Mucosa of rectum (tissue), 2 donors: ENCODE measurements around the gene SNRPB2.

Experiments
- H3K27ac ChIP-seq, 2 donors: one replicate each; pipeline ENCODE4 v1.7.0; 2013; ENCODE audit warnings: inconsistent platforms in 2 of 2, low read depth in 2 of 2, low read length in 2 of 2
- H3K27me3 ChIP-seq, 2 donors: one replicate each; pipeline ENCODE4 v1.7.0; 2013; ENCODE audit warnings: low read length in 2 of 2; ENCODE audit not compliant: control insufficient read depth in 2 of 2, insufficient read depth in 2 of 2
- H3K36me3 ChIP-seq, 2 donors: one replicate each; pipeline ENCODE4 v1.7.0; 2013; ENCODE audit warnings: low read length in 2 of 2; ENCODE audit not compliant: control insufficient read depth in 2 of 2, insufficient read depth in 2 of 2
- H3K4me1 ChIP-seq, 2 donors: one replicate each; pipeline ENCODE4 v1.7.0; 2013; ENCODE audit warnings: low read length in 2 of 2, mild to moderate bottlenecking in 1 of 2; ENCODE audit not compliant: control insufficient read depth in 2 of 2, insufficient read depth in 2 of 2
- H3K4me3 ChIP-seq, 2 donors: one replicate each; pipeline ENCODE4 v1.7.0; 2013; ENCODE audit warnings: low read length in 2 of 2
- H3K9ac ChIP-seq, 2 donors: one replicate each; pipeline ENCODE4 v1.7.0; 2013; ENCODE audit warnings: low read length in 2 of 2, low read depth in 1 of 2, mild to moderate bottlenecking in 1 of 2
- H3K9me3 ChIP-seq, 2 donors: one replicate each; pipeline ENCODE4 v1.7.0; 2013; ENCODE audit warnings: low read length in 2 of 2; ENCODE audit not compliant: control insufficient read depth in 2 of 2
- donor health status: healthy.
- donor health status: Normal muscosa, but diverticular disease.

Gene SNRPB2

GRCh38 chr20:16752082-16752481, 22.3 kb downstream of the SNRPB2 start:
- Histone ChIP-seq H3K27me3 (no peaks in the 10 kb centered on the region), H3K4me1 (no peaks in the 10 kb centered on the region)

DNA sequence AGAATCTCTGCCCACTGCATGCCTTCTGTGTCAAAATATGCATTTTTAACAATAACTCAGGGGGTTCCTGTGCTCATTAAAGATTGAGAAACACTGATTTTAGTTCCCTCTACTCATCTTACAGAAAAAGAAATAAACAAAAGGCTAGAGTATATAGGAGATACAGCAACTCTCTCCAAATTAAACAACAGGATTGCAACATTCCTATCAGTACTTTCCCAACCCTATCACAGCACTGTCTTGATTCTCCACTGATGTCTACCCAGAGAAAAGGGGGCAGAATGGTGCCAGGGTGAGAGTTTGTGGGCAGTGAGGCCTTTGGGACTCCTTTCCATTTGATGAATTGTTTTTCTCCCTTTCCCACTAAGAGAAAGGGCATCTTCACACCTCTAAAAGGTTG, 23.1 kb downstream of the SNRPB2 start:
- no peak overlapping the region for H3K27ac ChIP-seq
- H3K36me3 ChIP-seq, result no peaks in the 10 kb centered on the region
- no peaks in the 10 kb centered on the region for H3K4me1 ChIP-seq
- H3K4me3 ChIP-seq, result no peak overlapping the region
- H3K9ac ChIP-seq, result no peak overlapping the region
- H3K27me3 ChIP-seq, result no peaks in the 10 kb centered on the region
- no peaks in the 10 kb centered on the region for H3K9me3 ChIP-seq

More at GRCh38 chr20:16752082-16752481, 22.3 kb downstream of the SNRPB2 start:
- H3K9me3 ChIP-seq, result no peaks in the 10 kb centered on the region
- H3K9ac ChIP-seq, result no peak overlapping the region
- H3K4me3 ChIP-seq, result no peak overlapping the region
- no peaks in the 10 kb centered on the region for H3K36me3 ChIP-seq
- no peak overlapping the region for H3K27ac ChIP-seq

DNA sequence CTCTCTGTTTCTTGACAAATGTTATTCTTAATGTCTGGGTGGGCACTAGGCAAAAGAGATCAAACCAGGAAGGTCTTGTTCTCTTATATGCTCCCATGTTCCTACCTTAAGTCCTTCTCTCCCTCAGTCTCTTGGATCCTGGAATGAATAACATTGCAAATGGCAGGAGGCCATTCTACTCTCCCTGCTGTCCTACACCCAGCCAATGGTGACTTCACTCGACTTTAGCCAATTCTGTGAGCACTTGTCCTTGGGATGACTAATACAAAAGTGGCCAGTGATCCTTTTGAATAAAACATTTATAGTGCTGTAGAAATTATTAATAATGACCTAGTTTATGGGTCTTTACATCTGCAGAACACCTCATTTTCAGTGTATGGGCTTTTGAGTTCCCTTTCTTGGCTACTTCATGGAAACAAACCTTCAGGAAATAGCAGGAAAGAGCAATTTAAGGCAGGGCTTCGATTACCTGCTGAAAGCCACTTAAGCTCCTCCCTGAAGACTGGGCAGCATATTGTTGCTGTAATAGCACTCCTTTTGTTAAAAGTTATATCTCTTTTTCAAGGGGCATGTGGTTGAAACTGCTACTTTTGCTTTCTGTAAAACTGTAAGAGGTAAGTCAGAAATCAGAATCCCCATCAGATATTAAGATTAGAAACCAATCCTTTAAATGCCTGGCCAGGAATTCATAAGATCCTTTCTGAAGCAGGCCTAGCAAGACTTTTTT, 28.8 kb downstream of the SNRPB2 start:
- Histone ChIP-seq H3K36me3 (no peaks in the 10 kb centered on the region), H3K27ac (no peak overlapping the region), H3K4me1 (no peaks in the 10 kb centered on the region), H3K9ac (no peak overlapping the region), H3K4me3 (no peak overlapping the region), H3K27me3 (peaks cover 0 to 1% of the 10 kb centered on the region in 2 donors), H3K9me3 (no peaks in the 10 kb centered on the region)

DNA sequence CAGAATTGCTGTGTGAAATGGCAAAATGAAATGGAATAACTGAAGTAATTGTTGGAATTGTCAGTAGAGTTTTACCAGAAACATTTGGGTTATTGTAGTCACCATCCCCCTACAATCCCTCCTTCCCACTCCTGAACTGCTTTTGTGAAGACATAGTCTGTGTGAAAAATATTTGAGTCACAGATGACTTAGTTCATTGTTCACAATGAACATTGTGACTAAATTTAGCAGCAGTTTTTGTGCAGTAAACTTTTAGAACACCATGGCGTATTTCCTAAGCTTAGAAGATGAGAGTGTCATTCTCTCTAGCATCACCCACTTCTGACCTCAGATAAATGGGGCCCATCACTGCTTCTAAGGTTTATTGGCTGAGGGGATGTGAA, 29.3 kb downstream of the SNRPB2 start:
- no peak overlapping the region for H3K9ac ChIP-seq
- H3K27me3 ChIP-seq, result peaks cover 0 to 4% of the 10 kb centered on the region in 2 donors
- H3K27ac ChIP-seq, result no peak overlapping the region
- no peaks in the 10 kb centered on the region for H3K36me3 ChIP-seq
- H3K4me3 ChIP-seq, result no peak overlapping the region
- no peaks in the 10 kb centered on the region for H3K4me1 ChIP-seq
- H3K9me3 ChIP-seq, result no peaks in the 10 kb centered on the region

GRCh38 chr20:16760431-16761304, 30.8 kb downstream of the SNRPB2 start:
- Histone ChIP-seq H3K9me3 (no peaks in the 10 kb centered on the region), H3K27me3 (peaks cover 0 to 6% of the 10 kb centered on the region in 2 donors), H3K4me3 (no peak overlapping the region), H3K4me1 (no peaks in the 10 kb centered on the region), H3K9ac (no peak overlapping the region), H3K36me3 (no peaks in the 10 kb centered on the region), H3K27ac (no peak overlapping the region)

- Histone ChIP-seq H3K27ac (no peak overlapping the region), H3K4me1 (no peaks in the 10 kb centered on the region), H3K9me3 (no peaks in the 10 kb centered on the region), H3K9ac (no peak overlapping the region), H3K36me3 (no peaks in the 10 kb centered on the region), H3K4me3 (no peak overlapping the region), H3K27me3 (peaks cover 0 to 7% of the 10 kb centered on the region in 2 donors)
These were observed 31.5 kb downstream of the SNRPB2 start for GRCh38 chr20:16761305-16761829.

- no peak overlapping the region for H3K4me3 ChIP-seq
- no peaks in the 10 kb centered on the region for H3K36me3 ChIP-seq
- H3K9me3 ChIP-seq, result no peaks in the 10 kb centered on the region
- H3K4me1 ChIP-seq, result no peaks in the 10 kb centered on the region
- no peak overlapping the region for H3K9ac ChIP-seq
- H3K27ac ChIP-seq, result no peak overlapping the region
- peaks cover 2 to 7% of the 10 kb centered on the region in 2 donors for H3K27me3 ChIP-seq
These were observed 34.7 kb downstream of the SNRPB2 start for GRCh38 chr20:16764560-16764959.

GRCh38 chr20:16771213-16771612, 41.4 kb downstream of the SNRPB2 start:
- Histone ChIP-seq H3K27ac (no peak overlapping the region), H3K4me1 (no peaks in the 10 kb centered on the region), H3K27me3 (peaks cover 0 to 2% of the 10 kb centered on the region in 2 donors), H3K9ac (no peak overlapping the region), H3K4me3 (no peak overlapping the region), H3K9me3 (no peaks in the 10 kb centered on the region), H3K36me3 (no peaks in the 10 kb centered on the region)

DNA sequence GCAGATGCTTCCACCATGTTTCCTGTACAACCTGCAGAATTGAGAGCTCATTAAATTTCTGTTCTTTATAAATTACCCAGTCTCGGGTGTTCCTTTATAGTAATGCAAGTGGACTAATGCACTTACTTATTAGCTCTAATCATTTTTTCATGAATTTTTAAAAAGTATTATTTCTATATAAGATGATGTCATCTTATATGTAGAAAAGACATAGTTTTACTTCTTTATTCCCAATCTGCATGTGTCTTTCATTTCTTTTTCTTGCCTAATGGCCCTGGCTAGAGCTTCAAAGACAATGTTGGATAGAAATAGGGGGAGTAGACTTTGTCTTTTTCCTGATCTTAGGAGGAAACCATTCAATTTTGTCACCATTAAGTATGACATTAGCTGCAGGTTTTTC, 46.1 kb downstream of the SNRPB2 start:
- Histone ChIP-seq H3K4me1 (no peaks in the 10 kb centered on the region), H3K27me3 (no peaks in the 10 kb centered on the region), H3K27ac (no peak overlapping the region), H3K4me3 (no peak overlapping the region), H3K9me3 (no peaks in the 10 kb centered on the region), H3K9ac (no peak overlapping the region), H3K36me3 (no peaks in the 10 kb centered on the region)

DNA sequence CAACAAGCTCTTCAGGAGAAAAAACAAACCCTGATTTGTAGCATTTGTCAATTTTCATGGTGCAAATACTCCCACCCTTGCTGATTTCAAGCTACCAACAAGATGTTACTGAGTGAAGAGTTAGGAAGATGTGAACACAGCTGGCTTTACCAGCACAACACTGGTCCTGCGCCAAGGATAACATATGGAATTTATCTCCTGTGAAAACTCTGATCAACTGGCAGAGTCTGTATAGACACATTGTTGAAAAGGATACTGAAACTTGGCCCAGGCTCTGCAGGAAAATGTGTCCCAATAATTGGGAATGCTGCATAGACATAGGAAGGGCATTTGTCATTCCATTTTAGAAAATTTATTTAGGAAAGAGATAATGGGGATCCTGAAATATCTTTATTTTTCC, 47.3 kb downstream of the SNRPB2 start:
- H3K36me3 ChIP-seq, result no peaks in the 10 kb centered on the region
- no peak overlapping the region for H3K4me3 ChIP-seq
- H3K9me3 ChIP-seq, result no peaks in the 10 kb centered on the region
- H3K4me1 ChIP-seq, result no peaks in the 10 kb centered on the region
- no peaks in the 10 kb centered on the region for H3K27me3 ChIP-seq
- no peak overlapping the region for H3K9ac ChIP-seq
- no peak overlapping the region for H3K27ac ChIP-seq
